GM23338 (cell line): Measurements from ENCODE around the gene GPR146. TPM values are rescaled to one million over a fixed set of nuclear protein-coding genes. Genes with fewer than 3 reads are reported as not detected.

Experiments
- ATAC-seq: fragments of 200-7000 bp; cut with Tn5 transposase; 3 replicates; pipeline ENCODE4 v1.9.1; 2020
- DNase-seq: peaks from one replicate; pipeline ENCODE4 v3.0.0-alpha.2; 2015; ENCODE audit warnings: low spot score
- H2AFZ ChIP-seq: fragments of 200-600 bp; sonication (generic); 2 replicates; pipeline ENCODE4 v1.8.0; 2016; ENCODE audit warnings: antibody characterized with exemption, mild to moderate bottlenecking, moderate library complexity
- H3F3A ChIP-seq: fragments of 200-600 bp; sonication (generic); replicated peaks from 2 replicates; pipeline ENCODE4 v1.8.0; 2017; ENCODE audit warnings: antibody characterized with exemption, mixed run types, low read depth
- H3K27ac ChIP-seq: fragments of 200-600 bp; sonication (generic); 2 replicates; pipeline ENCODE4 v1.6.1; 2016; ENCODE audit warnings: low read depth
- H3K27me3 ChIP-seq: fragments of 200-600 bp; sonication (generic); 2 replicates; pipeline ENCODE4 v1.8.0; 2016; ENCODE audit warnings: mild to moderate bottlenecking, mixed run types, moderate library complexity; ENCODE audit not compliant: insufficient read depth
- H3K36me3 ChIP-seq: fragments of 200-600 bp; sonication (generic); 2 replicates; pipeline ENCODE4 v1.8.0; 2016; ENCODE audit warnings: mild to moderate bottlenecking; ENCODE audit not compliant: insufficient read depth
- H3K4me1 ChIP-seq: fragments of 200-600 bp; sonication (generic); 2 replicates; pipeline ENCODE4 v1.8.0; 2016; ENCODE audit warnings: mild to moderate bottlenecking, moderate library complexity; ENCODE audit not compliant: insufficient read depth
- H3K4me2 ChIP-seq: fragments of 200-600 bp; sonication (generic); 2 replicates; pipeline ENCODE4 v1.7.1; 2017; ENCODE audit warnings: mixed run types
- H3K4me3 ChIP-seq: fragments of 200-600 bp; sonication (generic); 2 replicates; pipeline ENCODE4 v1.6.1; 2016; ENCODE audit warnings: mixed run types
- H3K79me2 ChIP-seq: fragments of 200-600 bp; sonication (generic); replicated peaks from 2 replicates; pipeline ENCODE4 v1.8.0; 2017; ENCODE audit warnings: mild to moderate bottlenecking; ENCODE audit not compliant: insufficient read depth
- H3K9me2 ChIP-seq: fragments of 200-600 bp; sonication (generic); 2 replicates; pipeline ENCODE4 v1.8.0; 2017; ENCODE audit not compliant: insufficient read depth
- H4K20me1 ChIP-seq: fragments of 200-600 bp; sonication (generic); replicated peaks from 2 replicates; pipeline ENCODE4 v1.8.0; 2017; ENCODE audit warnings: mild to moderate bottlenecking; ENCODE audit not compliant: insufficient read depth
- H3K27ac Mint-ChIP-seq: 2 replicates; pipeline ENCODE4 v1.8.0; 2020; ENCODE audit warnings: inconsistent platforms, mild to moderate bottlenecking, moderate library complexity, mixed read lengths
- H3K27me3 Mint-ChIP-seq: 3 replicates; pipeline ENCODE4 v1.8.0; 2022; ENCODE audit warnings: low read depth, mild to moderate bottlenecking, moderate library complexity, mixed read lengths, inconsistent platforms; ENCODE audit not compliant: insufficient read depth, poor library complexity
- H3K36me3 Mint-ChIP-seq: 3 replicates; pipeline ENCODE4 v1.8.0; 2021; ENCODE audit warnings: low read depth, mild to moderate bottlenecking, inconsistent platforms, moderate library complexity, mixed read lengths
- H3K4me1 Mint-ChIP-seq: 3 replicates; pipeline ENCODE4 v1.8.0; 2020; ENCODE audit warnings: mild to moderate bottlenecking, inconsistent platforms, mixed read lengths
- H3K4me3 Mint-ChIP-seq: 3 replicates; pipeline ENCODE4 v1.8.0; 2021; ENCODE audit warnings: moderate library complexity, mild to moderate bottlenecking, inconsistent platforms, mixed read lengths
- H3K9me3 Mint-ChIP-seq: 3 replicates; pipeline ENCODE4 v1.8.0; 2020; ENCODE audit warnings: moderate library complexity, mild to moderate bottlenecking, inconsistent platforms, mixed read lengths
- CTCF ChIP-seq, 2 experiments: fragments of 200-600 bp in 1 of 2; sonication (generic) in 1 of 2; conservative IDR thresholded peaks; 2 replicates each; pipeline versions ENCODE4 v1.5.1 to v1.6.1; 2016 to 2017; ENCODE audit warnings: antibody characterized with exemption in 2 of 2, low read depth in 2 of 2, mild to moderate bottlenecking in 2 of 2, moderate library complexity in 1 of 2
- EZH2 ChIP-seq: fragments of 200-600 bp; sonication (generic); IDR thresholded peaks from one replicate; pipeline ENCODE4 v1.8.0; 2017; ENCODE audit warnings: antibody characterized with exemption, mild to moderate bottlenecking, low read depth; ENCODE audit not compliant: unreplicated experiment
- EZH2phosphoT487 ChIP-seq: fragments of 200-600 bp; sonication (generic); IDR thresholded peaks from one replicate; pipeline ENCODE4 v1.8.1; 2018; ENCODE audit warnings: antibody characterized with exemption; ENCODE audit not compliant: unreplicated experiment
- JUNB ChIP-seq: IDR thresholded peaks from one replicate; pipeline ENCODE4 v1.6.1; 2016; ENCODE audit warnings: antibody characterized with exemption; ENCODE audit not compliant: unreplicated experiment
- NANOG ChIP-seq: IDR thresholded peaks from 2 replicates; pipeline ENCODE4 v1.6.1; 2016; ENCODE audit warnings: antibody characterized with exemption, borderline replicate concordance
- POLR2AphosphoS5 ChIP-seq: IDR thresholded peaks from 2 replicates; pipeline ENCODE4 v1.6.1; 2016; ENCODE audit warnings: antibody characterized with exemption, low read depth
- REST ChIP-seq: IDR thresholded peaks from one replicate; pipeline ENCODE4 v1.6.1; 2018; ENCODE audit warnings: antibody characterized with exemption; ENCODE audit not compliant: unreplicated experiment
- STAT1 ChIP-seq: IDR thresholded peaks from one replicate; pipeline ENCODE4 v1.6.1; 2016; ENCODE audit warnings: antibody characterized with exemption; ENCODE audit not compliant: unreplicated experiment
- ZNF114 ChIP-seq: fragments of 250-450 bp; sonication (Bioruptor Pico); IDR thresholded peaks from 2 replicates; pipeline ENCODE4 v1.5.0; 2020; ENCODE audit warnings: mild to moderate bottlenecking, moderate library complexity
- ZNF331 ChIP-seq: fragments of 250-450 bp; sonication (Bioruptor Pico); IDR thresholded peaks from 2 replicates; pipeline ENCODE4 v1.5.0; 2020; ENCODE audit warnings: low read depth, mild to moderate bottlenecking, moderate library complexity
- polyA plus RNA-seq: library from polyadenylated mRNA; unstranded; fragments of >200 nt; fragmentation: Nextera tagmentation; extraction: Ambion mirVana; gene quantifications from 2 replicates; pipeline ENCODE4 v1.2.1, GENCODE V29; 2016
- total RNA-seq: library from RNA; depleted of rRNA; stranded (reverse); fragments of >200 nt; shearing (Covaris generic); gene quantifications from 2 replicates; pipeline ENCODE4 v1.2.3, GENCODE V29; 2014
- TF ChIP-seq, protein P1 (sequence below): fragments of 250-450 bp; sonication (Bioruptor Pico); IDR thresholded peaks from 2 replicates; pipeline ENCODE4 v1.5.0; 2020; ENCODE audit warnings: mild to moderate bottlenecking, moderate library complexity

GPR146 gene
- total and polyA plus RNA-seq, 2 experiments from 2014 or later, result 0.28 to 0.37 TPM

DNA sequence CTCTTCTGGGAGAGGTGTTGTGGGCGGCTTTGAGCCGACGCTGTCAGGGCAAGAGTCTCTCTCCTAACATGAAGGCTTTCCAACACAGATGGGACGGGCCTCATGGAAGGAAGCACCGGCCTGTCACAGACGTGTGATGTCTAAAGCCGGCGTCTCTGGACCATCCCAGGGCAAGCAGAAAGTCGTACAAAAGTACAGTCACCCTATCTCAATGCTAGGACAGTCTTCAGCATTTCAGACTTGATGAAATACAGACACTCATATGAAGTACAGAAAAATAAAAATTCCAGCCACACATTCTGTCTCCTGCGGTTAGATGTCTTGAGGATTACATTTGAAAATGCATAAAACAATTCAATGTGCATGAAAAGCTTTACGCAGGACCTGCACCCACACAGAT is 30.8 kb upstream of the GPR146 start:
- Mint-ChIP-seq H3K4me3 (no peak overlapping the region), H3K4me1 (no peaks in the 10 kb centered on the region), H3K27ac (no peak overlapping the region), H3K36me3 (peaks cover 12% of the 10 kb centered on the region), H3K9me3 (no peaks in the 10 kb centered on the region; the same call in 2 of the 3 replicates), H3K27me3 (peaks cover 14% of the 10 kb centered on the region)
- H3K27ac ChIP-seq, result no peak overlapping the region
- H3F3A ChIP-seq, result 0 out of 2 replicates have a peak, but pooled peaks cover 3% of the 10 kb centered on the region
- no peak overlapping the region for H3K4me2 ChIP-seq
- no peak for TF ChIP-seq JUNB
- no peak for TF ChIP-seq ZNF331 (CRISPR knock-in tag)
- DNase-seq (no peak), ATAC-seq (no peak)
- no peaks in the 10 kb centered on the region for H3K9me2 ChIP-seq
- no peak overlapping the region for H3K4me3 ChIP-seq
- 0 out of 2 replicates have a peak, but pooled peaks cover 9% of the 10 kb centered on the region for H3K79me2 ChIP-seq
- no peaks in the 10 kb centered on the region for H3K36me3 ChIP-seq
- H4K20me1 ChIP-seq, result peaks cover 11% of the 10 kb centered on the region; the same call in 1 of the 2 replicates
- no peak overlapping the region for H2AFZ ChIP-seq
- no peaks in the 10 kb centered on the region for H3K4me1 ChIP-seq
- H3K27me3 ChIP-seq, result no peaks in the 10 kb centered on the region

GRCh38 chr7:1014681-1015080 is 29.7 kb upstream of the GPR146 start:
- no peaks in the 10 kb centered on the region for H3K27me3 ChIP-seq
- H3K9me3 Mint-ChIP-seq, result no peaks in the 10 kb centered on the region; the same call in 2 of the 3 replicates
- no peaks in the 10 kb centered on the region for H3K36me3 ChIP-seq
- ATAC-seq (no peak), DNase-seq (no peak)
- 0 out of 2 replicates have a peak, but pooled peaks cover 9% of the 10 kb centered on the region for H3K79me2 ChIP-seq
- no peak overlapping the region for H3K27ac Mint-ChIP-seq
- peaks cover 11% of the 10 kb centered on the region; the same call in 1 of the 2 replicates for H4K20me1 ChIP-seq
- H3K4me3 Mint-ChIP-seq, result no peak overlapping the region
- peaks cover 8% of the 10 kb centered on the region for H3K27me3 Mint-ChIP-seq
- H3K4me3 ChIP-seq, result no peak overlapping the region
- no peaks in the 10 kb centered on the region for H3K4me1 Mint-ChIP-seq
- H3K4me2 ChIP-seq, result no peak overlapping the region
- no peaks in the 10 kb centered on the region for H3K9me2 ChIP-seq
- H3K27ac ChIP-seq, result no peak overlapping the region
- no peaks in the 10 kb centered on the region for H3K4me1 ChIP-seq
- H3K36me3 Mint-ChIP-seq, result peaks cover 5% of the 10 kb centered on the region
- no peaks in the 10 kb centered on the region for H3F3A ChIP-seq
- H2AFZ ChIP-seq, result no peak overlapping the region
- TF ChIP-seq EZH2phosphoT487 (no peak), CTCF (conservative IDR thresholded peaks at IDR 0.05; ENCODE audit: low read depth in 2 of 2) (no peak), REST (no peak), EZH2 (no peak), STAT1 (no peak), ZNF114 (CRISPR knock-in tag) (no peak), ZNF331 (CRISPR knock-in tag) (no peak), NANOG (no peak), JUNB (no peak), POLR2AphosphoS5 (no peak)
- TF ChIP-seq, protein P1, sequence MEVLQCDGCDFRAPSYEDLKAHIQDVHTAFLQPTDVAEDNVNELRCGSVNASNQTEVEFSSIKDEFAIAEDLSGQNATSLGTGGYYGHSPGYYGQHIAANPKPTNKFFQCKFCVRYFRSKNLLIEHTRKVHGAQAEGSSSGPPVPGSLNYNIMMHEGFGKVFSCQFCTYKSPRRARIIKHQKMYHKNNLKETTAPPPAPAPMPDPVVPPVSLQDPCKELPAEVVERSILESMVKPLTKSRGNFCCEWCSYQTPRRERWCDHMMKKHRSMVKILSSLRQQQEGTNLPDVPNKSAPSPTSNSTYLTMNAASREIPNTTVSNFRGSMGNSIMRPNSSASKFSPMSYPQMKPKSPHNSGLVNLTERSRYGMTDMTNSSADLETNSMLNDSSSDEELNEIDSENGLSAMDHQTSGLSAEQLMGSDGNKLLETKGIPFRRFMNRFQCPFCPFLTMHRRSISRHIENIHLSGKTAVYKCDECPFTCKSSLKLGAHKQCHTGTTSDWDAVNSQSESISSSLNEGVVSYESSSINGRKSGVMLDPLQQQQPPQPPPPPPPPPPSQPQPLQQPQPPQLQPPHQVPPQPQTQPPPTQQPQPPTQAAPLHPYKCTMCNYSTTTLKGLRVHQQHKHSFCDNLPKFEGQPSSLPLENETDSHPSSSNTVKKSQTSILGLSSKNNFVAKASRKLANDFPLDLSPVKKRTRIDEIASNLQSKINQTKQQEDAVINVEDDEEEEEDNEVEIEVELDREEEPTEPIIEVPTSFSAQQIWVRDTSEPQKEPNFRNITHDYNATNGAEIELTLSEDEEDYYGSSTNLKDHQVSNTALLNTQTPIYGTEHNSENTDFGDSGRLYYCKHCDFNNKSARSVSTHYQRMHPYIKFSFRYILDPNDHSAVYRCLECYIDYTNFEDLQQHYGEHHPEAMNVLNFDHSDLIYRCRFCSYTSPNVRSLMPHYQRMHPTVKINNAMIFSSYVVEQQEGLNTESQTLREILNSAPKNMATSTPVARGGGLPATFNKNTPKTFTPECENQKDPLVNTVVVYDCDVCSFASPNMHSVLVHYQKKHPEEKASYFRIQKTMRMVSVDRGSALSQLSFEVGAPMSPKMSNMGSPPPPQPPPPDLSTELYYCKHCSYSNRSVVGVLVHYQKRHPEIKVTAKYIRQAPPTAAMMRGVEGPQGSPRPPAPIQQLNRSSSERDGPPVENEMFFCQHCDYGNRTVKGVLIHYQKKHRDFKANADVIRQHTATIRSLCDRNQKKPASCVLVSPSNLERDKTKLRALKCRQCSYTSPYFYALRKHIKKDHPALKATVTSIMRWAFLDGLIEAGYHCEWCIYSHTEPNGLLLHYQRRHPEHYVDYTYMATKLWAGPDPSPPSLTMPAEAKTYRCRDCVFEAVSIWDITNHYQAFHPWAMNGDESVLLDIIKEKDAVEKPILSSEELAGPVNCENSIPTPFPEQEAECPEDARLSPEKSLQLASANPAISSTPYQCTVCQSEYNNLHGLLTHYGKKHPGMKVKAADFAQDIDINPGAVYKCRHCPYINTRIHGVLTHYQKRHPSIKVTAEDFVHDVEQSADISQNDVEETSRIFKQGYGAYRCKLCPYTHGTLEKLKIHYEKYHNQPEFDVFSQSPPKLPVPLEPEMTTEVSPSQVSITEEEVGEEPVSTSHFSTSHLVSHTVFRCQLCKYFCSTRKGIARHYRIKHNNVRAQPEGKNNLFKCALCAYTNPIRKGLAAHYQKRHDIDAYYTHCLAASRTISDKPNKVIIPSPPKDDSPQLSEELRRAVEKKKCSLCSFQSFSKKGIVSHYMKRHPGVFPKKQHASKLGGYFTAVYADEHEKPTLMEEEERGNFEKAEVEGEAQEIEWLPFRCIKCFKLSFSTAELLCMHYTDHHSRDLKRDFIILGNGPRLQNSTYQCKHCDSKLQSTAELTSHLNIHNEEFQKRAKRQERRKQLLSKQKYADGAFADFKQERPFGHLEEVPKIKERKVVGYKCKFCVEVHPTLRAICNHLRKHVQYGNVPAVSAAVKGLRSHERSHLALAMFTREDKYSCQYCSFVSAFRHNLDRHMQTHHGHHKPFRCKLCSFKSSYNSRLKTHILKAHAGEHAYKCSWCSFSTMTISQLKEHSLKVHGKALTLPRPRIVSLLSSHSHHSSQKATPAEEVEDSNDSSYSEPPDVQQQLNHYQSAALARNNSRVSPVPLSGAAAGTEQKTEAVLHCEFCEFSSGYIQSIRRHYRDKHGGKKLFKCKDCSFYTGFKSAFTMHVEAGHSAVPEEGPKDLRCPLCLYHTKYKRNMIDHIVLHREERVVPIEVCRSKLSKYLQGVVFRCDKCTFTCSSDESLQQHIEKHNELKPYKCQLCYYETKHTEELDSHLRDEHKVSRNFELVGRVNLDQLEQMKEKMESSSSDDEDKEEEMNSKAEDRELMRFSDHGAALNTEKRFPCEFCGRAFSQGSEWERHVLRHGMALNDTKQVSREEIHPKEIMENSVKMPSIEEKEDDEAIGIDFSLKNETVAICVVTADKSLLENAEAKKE (CRISPR knock-in tag), result no peak
